D721Med (cell line): ENCODE measurements around the gene YEATS4.

Experiments
- DNase-seq: peaks from one replicate; pipeline ENCODE4 v3.0.0; 2011; ENCODE audit warnings: low spot score; ENCODE audit not compliant: insufficient read length
- FAIRE-seq: peaks from 2 replicates; lab custom pipeline; 2011; peaks lifted over from hg19 to GRCh38; lab: Jason Lieb, UNC
- TF ChIP-seq, protein P1 (sequence below): IDR thresholded peaks from 2 replicates; pipeline ENCODE4 v1.5.1; 2012; ENCODE audit warnings: mild to moderate bottlenecking, control low read depth; ENCODE audit not compliant: insufficient read depth; ENCODE audit errors: missing control alignments

Gene YEATS4

DNA sequence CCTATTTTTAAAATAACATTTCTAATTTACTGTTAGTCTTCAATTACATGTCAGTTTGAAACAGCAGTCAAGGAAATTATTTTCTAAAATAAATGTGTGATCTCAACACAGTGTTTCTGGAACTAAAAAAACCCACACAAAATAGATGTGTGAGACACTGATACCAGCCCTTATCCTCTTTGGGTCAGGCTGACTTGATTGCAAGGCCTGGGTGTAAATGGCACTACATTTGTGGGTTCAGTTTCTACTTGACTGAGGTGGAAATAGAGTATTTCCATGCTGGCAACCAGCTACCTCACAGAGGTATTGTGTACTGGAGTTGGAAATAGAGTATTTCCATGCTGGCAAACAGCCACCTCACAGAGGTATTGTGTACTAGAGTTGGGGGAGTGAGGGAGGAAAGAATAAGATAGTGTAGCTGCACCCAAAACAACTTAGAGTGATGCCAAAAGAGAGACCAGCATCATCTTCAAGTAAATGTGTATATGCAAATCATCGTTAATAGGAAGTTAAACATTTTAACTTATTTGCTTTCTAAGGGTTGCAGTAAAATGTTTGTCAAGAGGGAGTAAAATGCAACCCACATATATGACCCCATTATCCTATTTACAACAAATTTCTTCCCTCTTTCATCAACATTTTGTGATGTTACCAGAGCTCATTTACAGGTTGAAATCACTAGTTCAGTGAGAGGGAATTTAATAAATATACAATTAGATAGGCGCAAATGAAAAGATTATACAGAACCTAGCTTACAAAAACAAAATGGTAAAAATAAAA, 22.0 kb upstream of the YEATS4 start:
- TF ChIP-seq, protein P1, sequence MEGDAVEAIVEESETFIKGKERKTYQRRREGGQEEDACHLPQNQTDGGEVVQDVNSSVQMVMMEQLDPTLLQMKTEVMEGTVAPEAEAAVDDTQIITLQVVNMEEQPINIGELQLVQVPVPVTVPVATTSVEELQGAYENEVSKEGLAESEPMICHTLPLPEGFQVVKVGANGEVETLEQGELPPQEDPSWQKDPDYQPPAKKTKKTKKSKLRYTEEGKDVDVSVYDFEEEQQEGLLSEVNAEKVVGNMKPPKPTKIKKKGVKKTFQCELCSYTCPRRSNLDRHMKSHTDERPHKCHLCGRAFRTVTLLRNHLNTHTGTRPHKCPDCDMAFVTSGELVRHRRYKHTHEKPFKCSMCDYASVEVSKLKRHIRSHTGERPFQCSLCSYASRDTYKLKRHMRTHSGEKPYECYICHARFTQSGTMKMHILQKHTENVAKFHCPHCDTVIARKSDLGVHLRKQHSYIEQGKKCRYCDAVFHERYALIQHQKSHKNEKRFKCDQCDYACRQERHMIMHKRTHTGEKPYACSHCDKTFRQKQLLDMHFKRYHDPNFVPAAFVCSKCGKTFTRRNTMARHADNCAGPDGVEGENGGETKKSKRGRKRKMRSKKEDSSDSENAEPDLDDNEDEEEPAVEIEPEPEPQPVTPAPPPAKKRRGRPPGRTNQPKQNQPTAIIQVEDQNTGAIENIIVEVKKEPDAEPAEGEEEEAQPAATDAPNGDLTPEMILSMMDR = no peak
- no peak for FAIRE-seq

DNA sequence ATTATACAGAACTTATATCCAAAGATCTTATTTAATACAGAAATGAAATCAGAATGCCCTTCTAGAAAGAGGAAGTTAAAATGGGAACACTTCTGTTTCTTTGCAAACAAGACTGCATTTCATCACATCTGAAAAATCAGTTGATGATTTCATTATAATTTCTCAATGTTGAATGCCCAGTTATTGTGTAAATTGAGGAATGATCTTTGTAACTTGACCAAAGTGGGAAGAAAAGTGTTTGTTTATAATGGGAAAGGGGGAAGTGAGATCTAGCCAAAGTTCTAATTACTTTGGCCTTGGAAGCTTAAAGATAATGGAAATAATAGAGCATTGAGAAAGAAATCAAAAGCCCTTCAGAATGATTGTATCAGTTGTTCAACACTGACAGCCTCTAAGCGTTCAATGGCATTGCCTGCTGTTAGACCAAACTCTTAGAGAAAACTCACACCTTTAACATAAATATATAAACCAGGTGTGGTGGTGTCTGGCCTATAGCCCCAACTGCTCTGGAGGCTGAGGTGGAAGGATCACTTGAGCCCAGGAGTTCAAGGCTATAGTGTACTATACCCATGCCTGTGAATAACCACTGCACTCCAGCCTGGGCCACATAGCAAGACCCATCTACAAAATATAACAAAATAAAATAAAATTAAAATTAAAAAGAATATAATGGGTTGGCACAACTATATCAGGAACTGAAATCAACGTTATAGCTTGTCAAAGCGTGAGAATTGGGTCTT, 21.3 kb upstream of the YEATS4 start:
- TF ChIP-seq, protein P1 = no peak
- DNase-seq = no peak
- FAIRE-seq = no peak

More for the DNA sequence above, 22.0 kb upstream of the YEATS4 start:
- no peak for DNase-seq

DNA sequence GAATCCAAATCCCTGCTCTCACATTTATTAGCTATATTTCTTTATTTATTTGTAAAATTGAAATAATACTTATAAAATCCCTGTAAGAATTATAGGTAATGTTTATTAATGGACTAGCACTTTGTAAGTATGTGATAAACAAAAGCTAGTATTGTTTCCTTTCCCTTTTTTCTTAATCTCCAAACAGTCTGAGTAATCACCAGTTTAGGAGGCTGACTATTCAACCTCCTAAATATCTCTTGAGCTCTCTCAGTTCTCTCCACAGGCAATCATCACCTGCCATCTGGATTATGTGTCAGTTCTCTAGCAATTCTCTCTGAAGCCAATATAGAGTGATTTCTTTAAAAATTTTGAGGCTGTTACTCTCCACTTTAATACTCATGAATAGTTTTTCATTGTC, 20.6 kb upstream of the YEATS4 start:
- FAIRE-seq = no peak

DNA sequence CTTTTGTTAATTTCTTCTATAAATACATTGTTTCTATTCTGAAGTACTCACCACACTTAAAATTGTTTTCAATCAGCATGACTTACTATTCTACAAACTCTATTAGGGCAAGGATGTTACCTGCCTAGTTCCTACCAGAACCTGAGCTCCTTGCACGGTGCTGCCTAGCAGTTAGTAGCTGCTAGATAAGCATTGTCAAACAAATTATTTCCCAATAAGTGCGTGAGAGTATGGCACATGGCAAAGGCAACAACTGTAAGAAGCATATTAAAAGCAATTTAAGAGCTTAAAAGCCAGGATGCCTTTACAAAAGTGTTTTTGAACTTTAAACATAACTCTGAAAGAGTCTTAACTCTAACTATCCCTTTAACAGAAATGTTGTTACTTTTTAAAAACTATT, 19.5 kb upstream of the YEATS4 start:
- FAIRE-seq (no peak), DNase-seq (no peak)
- TF ChIP-seq, protein P1 = no peak

More for the DNA sequence above, 20.6 kb upstream of the YEATS4 start:
- DNase-seq = no peak
- TF ChIP-seq, protein P1 = no peak

DNA sequence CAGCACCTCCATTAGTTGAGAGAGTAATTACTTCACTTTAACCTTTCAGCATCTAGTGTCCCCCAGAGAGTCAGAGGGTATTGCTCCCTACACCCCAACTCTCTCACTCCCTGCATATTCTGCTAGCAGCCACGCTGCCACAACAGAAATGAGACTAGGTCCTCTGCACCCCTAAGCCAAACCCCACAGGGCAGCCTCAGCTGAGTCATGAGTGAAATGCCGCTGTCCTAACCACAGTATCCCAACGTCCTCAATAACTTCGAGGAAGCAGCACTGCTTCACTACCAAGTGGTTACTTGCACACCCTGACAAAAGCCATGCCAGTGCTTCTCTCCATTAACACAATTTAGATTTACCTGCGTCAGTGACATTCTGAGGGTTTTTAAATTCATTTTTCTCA, 18.2 kb upstream of the YEATS4 start:
- TF ChIP-seq, protein P1 = no peak
- no peak for DNase-seq
- no peak for FAIRE-seq

DNA sequence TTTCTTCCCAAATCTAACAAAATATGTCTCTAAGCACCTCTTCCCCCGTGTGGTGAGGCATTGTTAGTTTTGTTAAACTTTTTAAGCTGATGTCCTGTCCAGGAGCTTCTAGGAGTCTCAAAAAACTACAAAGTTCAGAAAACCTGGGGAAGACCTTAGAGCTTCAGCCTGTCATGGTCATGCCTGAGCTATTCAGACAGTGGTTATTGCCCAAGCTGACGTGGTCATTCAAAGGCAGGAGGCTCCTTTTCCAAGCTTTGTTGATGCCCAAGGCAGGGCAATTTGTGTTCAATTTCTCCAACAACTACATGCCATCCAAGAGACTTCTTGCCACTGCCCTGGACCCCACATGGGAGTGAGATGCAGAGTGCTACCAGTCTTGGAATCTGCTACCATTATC, 17.1 kb upstream of the YEATS4 start:
- DNase-seq (no peak), FAIRE-seq (no peak)
- TF ChIP-seq, protein P1 = no peak
